HCT116 (cell line): ENCODE measurements around the gene IL17RD. TPM values are rescaled to one million over a fixed set of nuclear protein-coding genes. Genes with fewer than 3 reads are reported as not detected.
A peak's percentile ranks its signal among the peaks of the same experiment; 100 is the strongest.

Experiments
- ATAC-seq: fragments of 200-7000 bp; cut with Tn5 transposase; 2 replicates; pipeline ENCODE4 v1.9.1; 2020; ENCODE audit warnings: mild to moderate bottlenecking, moderate library complexity
- BruUV-seq: library from RNA; stranded (reverse); fragments of 400-500 nt; replicated peaks from 2 replicates; lab custom pipeline; 2021; lab: Mats Ljungman, UMichigan
- CTCF ChIA-PET: fragments of 300-600 bp; sonication (Branson Sonifier 250); formaldehyde crosslinking; loops from one replicate; lab custom pipeline; 2021; ENCODE audit warnings: antibody characterized with exemption; lab: Charles Lee
- POLR2A ChIA-PET: fragments of 300-600, 350-600 bp; sonication (Branson Sonifier 250); formaldehyde crosslinking; loops from one replicate; lab custom pipeline; 2021; ENCODE audit warnings: antibody characterized with exemption; lab: Charles Lee
- RAD21 ChIA-PET, 2 experiments: fragments of 300-600 bp; sonication (Branson Sonifier 250); formaldehyde crosslinking; loops; one replicate each; lab custom pipeline; 2023; ENCODE audit warnings: low total read pairs in 2 of 2; ENCODE audit not compliant: uncharacterized antibody in 2 of 2, unreplicated experiment in 2 of 2, low non-redundant PET in 1 of 2; lab: Charles Lee
- DNase-seq: peaks from one replicate; pipeline ENCODE4 v3.0.0-alpha.2; 2010; ENCODE audit warnings: low read depth, low spot score
- H2AFZ ChIP-seq: fragments of 200-600 bp; shearing (Covaris generic), sonication (generic); 2 replicates; pipeline ENCODE4 v1.6.1; 2017; ENCODE audit warnings: low read depth, mixed run types, mixed read lengths, antibody characterized with exemption, low read length; ENCODE audit not compliant: poor library complexity, severe bottlenecking
- H3K27ac ChIP-seq: 2 replicates; pipeline ENCODE4 v1.5.1; 2012; ENCODE audit warnings: low read depth, low read length
- H3K27me3 ChIP-seq: fragments of 200-600 bp; sonication (generic); 2 replicates; pipeline ENCODE4 v1.6.1; 2016; ENCODE audit warnings: mixed run types, low read length, mixed read lengths; ENCODE audit not compliant: insufficient read depth
- H3K36me3 ChIP-seq, 2 experiments: fragments of 200-500 bp in 1 of 2; fragments of 200-600 bp in 1 of 2; sonication (Bioruptor generic) in 1 of 2; sonication (generic) in 1 of 2; 2 replicates each; pipeline versions ENCODE4 v1.5.1 to v1.6.1; 2014 to 2016; ENCODE audit warnings: low read length in 2 of 2, inconsistent platforms in 1 of 2, mixed read lengths in 1 of 2, mixed run types in 1 of 2; ENCODE audit not compliant: insufficient read depth in 2 of 2, control insufficient read depth in 1 of 2
- H3K4me1 ChIP-seq, 2 experiments: fragments of 200-600 bp in 1 of 2; sonication (generic) in 1 of 2; 2 replicates each; pipeline versions ENCODE4 v1.5.1 to v1.6.1; 2012 to 2017; ENCODE audit warnings: low read length in 2 of 2, inconsistent platforms in 1 of 2, mild to moderate bottlenecking in 1 of 2, mixed read lengths in 1 of 2, mixed run types in 1 of 2, moderate library complexity in 1 of 2; ENCODE audit not compliant: insufficient read depth in 2 of 2, control insufficient read depth in 1 of 2
- H3K4me2 ChIP-seq: fragments of 200-600 bp; sonication (generic); 2 replicates; pipeline ENCODE4 v1.6.1; 2017; ENCODE audit warnings: mixed run types, low read length, mixed read lengths
- H3K4me3 ChIP-seq, 2 experiments: fragments of 200-600 bp in 1 of 2; sonication (generic) in 1 of 2; replicated peaks in 1 of 2; 2 replicates each; pipeline ENCODE4 v1.5.1; 2011 to 2016; ENCODE audit warnings: low read length in 2 of 2, control low read depth in 1 of 2, low read depth in 1 of 2, mild to moderate bottlenecking in 1 of 2, mixed read lengths in 1 of 2, mixed run types in 1 of 2
- H3K79me2 ChIP-seq: fragments of 200-600 bp; sonication (generic); 2 replicates; pipeline ENCODE4 v1.6.1; 2017; ENCODE audit warnings: mild to moderate bottlenecking, mixed run types, low read length, moderate library complexity, mixed read lengths; ENCODE audit not compliant: insufficient read depth
- H3K9ac ChIP-seq: fragments of 200-600 bp; sonication (generic); 2 replicates; pipeline ENCODE4 v1.6.1; 2016; ENCODE audit warnings: low read length, mixed read lengths
- H3K9me2 ChIP-seq: fragments of 200-600 bp; sonication (generic), shearing (Covaris generic); 2 replicates; pipeline ENCODE4 v1.6.1; 2017; ENCODE audit warnings: mixed run types, mild to moderate bottlenecking, moderate library complexity; ENCODE audit not compliant: insufficient read depth
- H3K9me3 ChIP-seq, 2 experiments: fragments of 200-500 bp in 1 of 2; fragments of 200-600 bp in 1 of 2; sonication (Bioruptor generic) in 1 of 2; sonication (generic) in 1 of 2; 2 replicates each; pipeline ENCODE4 v1.6.1; 2014 to 2017; ENCODE audit warnings: low read length in 2 of 2, mixed read lengths in 2 of 2, inconsistent platforms in 1 of 2, low read depth in 1 of 2, mild to moderate bottlenecking in 1 of 2, mixed run types in 1 of 2, moderate library complexity in 1 of 2; ENCODE audit not compliant: control insufficient read depth in 1 of 2, insufficient read depth in 1 of 2
- H4K20me1 ChIP-seq: fragments of 200-600 bp; sonication (generic), shearing (Covaris generic); 2 replicates; pipeline ENCODE4 v1.6.1; 2017; ENCODE audit warnings: mixed run types, mild to moderate bottlenecking, moderate library complexity; ENCODE audit not compliant: insufficient read depth
- FOSL1 ChIP-seq: IDR thresholded peaks from 2 replicates; pipeline ENCODE4 v1.6.1; 2012; ENCODE audit warnings: low read depth
- RAD21 ChIP-seq: IDR thresholded peaks from 2 replicates; pipeline ENCODE4 v1.6.1; 2012; ENCODE audit warnings: low read depth, mild to moderate bottlenecking
- YY1 ChIP-seq: IDR thresholded peaks from 2 replicates; pipeline ENCODE4 v1.6.1; 2011; ENCODE audit warnings: low read length, low read depth, moderate library complexity, mild to moderate bottlenecking; ENCODE audit not compliant: insufficient replicate concordance; ENCODE audit errors: extremely low read depth
- ZFX ChIP-seq: fragments of 450-650 bp; IDR thresholded peaks from 2 replicates; pipeline ENCODE4 v1.6.1; 2017
- intact Hi-C: fragments of 100-400 bp; cut with micrococcal nuclease; formaldehyde crosslinking; loops from 2 replicates; pipeline ENCODE4 v1.10.0; 2022
- total RNA-seq: library from RNA; stranded (reverse); gene quantifications from one replicate; pipeline ENCODE4 v1.2.1, GENCODE V29; 2021; ENCODE audit not compliant: unreplicated experiment

IL17RD gene
- total RNA-seq, 1 experiment from 2014 or later: 12.3 TPM

GRCh38 chr3:57163751-57164150 lies 1.4 kb downstream of the IL17RD start:
- Histone ChIP-seq H3K27me3 (no peaks in the 10 kb centered on the region), H2AFZ (no peak overlapping the region), H3K27ac (no peak overlapping the region), H3K9ac (no peak overlapping the region), H3K4me2 (peak overlapping the region; percentile 86; the same call in 1 of the 2 replicates), H3K9me2 (no peaks in the 10 kb centered on the region), H3K4me3 (no peak overlapping the region), H3K4me1 (peaks cover 19 to 26% of the 10 kb centered on the region in 2 experiments), H4K20me1 (no peaks in the 10 kb centered on the region), H3K36me3 (no peaks in the 10 kb centered on the region), H3K79me2 (no peaks in the 10 kb centered on the region), H3K9me3 (no peaks in the 10 kb centered on the region)
- ChIA-PET RAD21 (no interaction called here), POLR2A (no interaction called here), CTCF (no interaction called here)
- no TSS peak for BruUV-seq
- no peak for ATAC-seq
- intact Hi-C loops: loop anchor here (5.0 kb wide), 1 partner anchor 61 kb away; no protein-coding TSS in a partner anchor
- DNase-seq: no peak
- no peak for TF ChIP-seq FOSL1

DNA sequence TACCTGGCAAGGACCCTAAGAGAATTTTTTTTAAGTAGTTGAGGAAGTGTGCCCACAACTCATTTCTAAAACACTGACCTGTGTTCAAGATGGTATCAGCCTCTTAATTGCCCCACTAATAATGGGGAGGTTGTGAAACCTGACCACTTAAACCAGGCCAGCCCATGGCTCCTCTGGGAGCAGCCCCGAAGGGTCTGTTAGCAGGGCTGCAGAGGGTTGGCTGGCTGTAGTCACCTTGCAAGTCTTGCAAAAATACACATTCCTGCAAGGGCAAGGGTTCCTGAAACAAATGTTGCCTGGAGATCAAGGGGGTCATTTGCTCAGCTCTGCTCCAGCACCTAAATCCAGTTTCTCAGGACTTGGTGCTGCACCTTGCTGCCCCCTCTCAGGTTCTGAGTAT lies 3.2 kb downstream of the IL17RD start:
- Histone ChIP-seq H3K9ac (no peak overlapping the region), H4K20me1 (no peaks in the 10 kb centered on the region), H3K27me3 (no peaks in the 10 kb centered on the region), H3K4me1 (peaks cover 25 to 33% of the 10 kb centered on the region in 2 experiments), H3K4me3 (no peak overlapping the region), H3K27ac (no peak overlapping the region), H3K9me2 (no peaks in the 10 kb centered on the region), H3K4me2 (no peak overlapping the region), H2AFZ (no peak overlapping the region), H3K9me3 (no peaks in the 10 kb centered on the region), H3K79me2 (no peaks in the 10 kb centered on the region), H3K36me3 (no peaks in the 10 kb centered on the region)
- DNase-seq (no peak), ATAC-seq (no peak)
- no TSS peak for BruUV-seq
- POLR2A ChIA-PET: no interaction called here
- intact Hi-C loops: loop anchor here (5.0 kb wide), 1 partner anchor 60 kb away; no protein-coding TSS in a partner anchor
- CTCF ChIA-PET: no interaction called here
- TF ChIP-seq RAD21 (no peak), FOSL1 (no peak), ZFX (no peak), YY1 (no peak)
- RAD21 ChIA-PET: no interaction called here
